NCI-H510A (cell line): Measurements from ENCODE around the gene PGAP1.
A peak's percentile ranks its signal among the peaks of the same experiment; 100 is the strongest.
"Not testable (repeated sequence)": the region's sequence is repeated elsewhere in the genome, so short reads cannot be mapped to it uniquely, and the experiment has no call there.

Source experiments
- DNase-seq: peaks from one replicate; lab custom pipeline; 2025; lab: John Stamatoyannopoulos, UW

Gene PGAP1

DNA sequence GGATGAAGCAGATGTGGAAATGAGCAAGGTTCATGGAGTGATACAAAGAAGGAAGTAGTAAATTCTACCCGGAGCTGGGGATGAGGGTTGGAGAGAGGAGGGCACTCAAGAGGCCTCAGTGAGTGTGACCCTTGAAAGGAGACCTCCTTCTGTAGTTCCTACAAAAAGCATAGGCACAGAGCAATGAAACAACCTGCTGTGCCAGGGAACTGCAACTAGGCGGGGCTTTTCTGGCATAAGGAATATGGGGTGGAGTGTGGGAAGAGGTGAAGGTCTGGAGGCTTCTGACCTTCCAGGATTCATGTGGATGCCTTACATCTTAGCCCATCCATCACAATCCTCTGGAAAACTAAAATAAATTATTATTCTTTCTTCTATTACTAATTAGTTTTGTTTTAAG is 25.5 kb upstream of the PGAP1 start:
- DNase-seq: no peak

DNA sequence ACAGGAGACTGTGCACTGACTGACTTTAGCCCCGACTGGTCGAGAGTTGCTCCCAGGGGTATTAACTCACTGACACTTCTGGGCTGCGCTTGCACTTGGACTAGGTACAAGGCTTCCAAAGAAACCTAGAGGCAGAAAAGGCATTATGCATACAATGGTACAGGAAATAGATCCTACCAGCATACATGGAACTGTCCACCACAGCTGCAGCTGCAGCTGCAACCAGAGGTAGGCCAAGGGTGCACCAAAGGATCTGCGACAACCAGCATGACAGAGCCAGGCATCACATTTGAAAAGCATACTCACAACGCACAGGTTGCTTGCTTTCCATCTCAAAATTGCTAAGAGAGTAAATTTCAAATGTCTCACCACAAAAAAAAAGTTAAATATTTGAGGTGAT is 22.6 kb upstream of the PGAP1 start:
- DNase-seq: no peak

DNA sequence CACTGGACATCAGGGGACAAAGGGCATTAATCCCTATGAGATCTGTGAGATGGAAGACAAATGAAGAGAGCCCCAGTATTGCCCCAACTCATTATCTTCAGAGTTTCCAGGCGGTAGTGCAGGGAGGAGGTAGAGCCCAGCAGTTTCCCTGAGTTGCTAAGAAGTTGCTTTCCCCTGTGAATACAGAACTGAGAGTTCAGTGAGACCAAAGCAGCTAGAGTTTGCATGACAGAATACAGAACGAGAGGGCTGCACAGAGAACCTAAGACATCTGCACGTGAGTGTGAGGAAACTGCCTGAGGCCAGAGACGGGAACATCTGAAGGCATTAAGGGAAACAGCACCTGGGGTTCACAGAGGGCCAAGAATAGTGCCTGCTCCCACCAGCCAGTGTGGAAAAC is 18.1 kb upstream of the PGAP1 start:
- no peak for DNase-seq

DNA sequence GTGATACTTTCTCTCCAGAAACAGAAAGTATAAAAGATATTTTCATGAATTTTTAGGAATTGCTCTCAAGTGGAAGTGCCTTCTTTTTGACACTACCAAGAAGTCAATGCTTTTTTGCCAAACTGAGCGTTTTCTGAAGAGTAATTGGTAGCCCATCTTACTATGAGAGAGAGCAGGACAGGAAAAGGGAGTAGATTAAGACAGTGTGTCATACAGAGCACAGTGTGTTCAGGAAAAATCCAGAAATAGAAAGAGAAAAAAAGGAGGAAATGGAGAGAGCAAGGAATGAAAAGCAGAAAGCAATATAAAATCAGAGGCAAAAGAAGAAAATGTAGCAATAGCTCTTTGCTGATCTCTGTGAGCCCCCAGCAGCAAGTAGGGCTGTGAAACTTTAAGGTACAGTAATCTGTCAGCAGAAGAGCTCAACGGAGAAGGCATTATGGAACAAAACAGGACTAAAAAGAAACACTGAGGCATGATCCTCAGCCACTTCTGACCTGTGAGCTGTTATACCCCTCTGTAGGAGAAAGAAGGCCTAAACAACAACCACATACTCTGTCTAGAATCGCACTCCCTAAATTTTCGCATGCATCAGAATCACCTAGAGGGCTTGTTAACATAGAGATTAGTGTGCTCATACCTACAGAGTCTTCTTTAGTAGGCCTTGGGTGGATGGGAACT is 15.0 kb upstream of the PGAP1 start:
- no peak for DNase-seq

DNA sequence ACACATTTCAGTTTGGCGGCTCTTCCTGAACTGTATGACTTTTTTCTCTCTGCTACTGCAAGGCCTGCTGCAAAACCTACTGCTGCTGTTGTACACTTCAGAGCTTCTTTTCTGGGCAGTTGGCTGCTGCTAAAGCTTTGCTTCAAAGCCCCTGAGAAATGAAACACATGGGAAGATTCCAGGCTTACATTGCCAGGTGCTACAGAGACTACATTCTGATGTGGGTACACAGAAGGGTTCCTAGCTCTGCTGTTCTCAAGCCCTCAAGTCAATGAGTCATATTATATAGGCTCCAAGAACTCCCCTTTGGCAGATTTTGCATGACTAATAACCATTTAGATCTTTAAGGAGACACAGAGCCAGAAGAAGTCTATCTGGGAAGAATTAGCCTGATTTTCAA is 12.9 kb upstream of the PGAP1 start:
- no peak for DNase-seq

DNA sequence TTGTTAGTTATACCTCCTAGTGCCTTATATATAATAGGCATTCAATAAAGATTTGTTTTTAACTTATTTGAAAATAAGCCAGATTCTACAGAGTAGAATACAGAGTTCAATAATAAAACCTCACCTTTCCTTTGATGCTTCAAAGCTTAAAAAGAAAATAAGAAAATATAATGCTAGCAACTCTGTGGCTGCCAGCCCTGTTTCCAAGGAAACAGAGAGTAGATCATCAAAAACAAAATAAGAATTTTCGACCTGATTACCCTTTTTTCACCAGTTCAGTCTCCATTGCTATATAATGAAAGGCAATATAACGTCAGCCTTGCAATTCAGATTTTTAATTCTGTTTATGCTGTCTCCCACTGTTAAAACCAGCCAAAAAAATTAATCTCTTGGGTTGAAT is 8.9 kb upstream of the PGAP1 start:
- DNase-seq: no peak

DNA sequence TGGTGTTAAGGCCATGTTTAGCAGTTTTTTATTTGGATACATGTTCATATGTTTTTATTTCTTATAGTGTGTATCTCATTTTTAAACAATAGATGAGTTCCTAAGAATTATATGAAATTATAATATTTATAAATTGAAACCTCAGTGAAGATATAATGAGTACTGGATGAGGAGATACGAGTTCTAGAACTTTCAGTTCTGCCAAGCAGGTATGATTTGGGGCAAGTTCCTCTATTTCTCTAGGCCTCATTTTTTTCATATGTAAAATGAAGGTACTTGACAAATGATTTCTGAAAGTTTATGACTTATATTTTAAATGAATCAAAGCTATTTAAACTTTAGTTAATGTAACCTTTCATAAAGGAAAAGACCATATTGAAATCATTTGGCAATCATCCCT is 8.2 kb upstream of the PGAP1 start:
- no peak for DNase-seq

DNA sequence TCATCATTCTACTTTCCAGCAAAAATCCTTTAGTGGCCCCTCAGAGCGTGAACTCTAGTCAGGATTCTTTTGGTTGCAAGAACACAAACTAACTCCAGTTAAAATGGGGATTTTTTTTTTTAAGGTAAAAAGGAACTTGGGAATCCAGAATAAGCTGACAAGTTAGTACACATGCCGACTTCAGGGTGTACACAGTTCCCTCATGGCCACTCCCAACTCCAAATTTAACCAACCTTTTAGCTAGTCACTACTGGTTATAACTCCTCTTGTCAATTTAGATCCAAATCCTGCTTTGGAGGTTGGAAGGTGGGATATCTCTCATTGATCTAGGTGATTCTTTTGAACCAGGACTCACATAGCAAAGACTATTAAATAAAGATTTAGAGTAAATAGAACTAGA is 5.0 kb upstream of the PGAP1 start:
- DNase-seq: no peak

DNA sequence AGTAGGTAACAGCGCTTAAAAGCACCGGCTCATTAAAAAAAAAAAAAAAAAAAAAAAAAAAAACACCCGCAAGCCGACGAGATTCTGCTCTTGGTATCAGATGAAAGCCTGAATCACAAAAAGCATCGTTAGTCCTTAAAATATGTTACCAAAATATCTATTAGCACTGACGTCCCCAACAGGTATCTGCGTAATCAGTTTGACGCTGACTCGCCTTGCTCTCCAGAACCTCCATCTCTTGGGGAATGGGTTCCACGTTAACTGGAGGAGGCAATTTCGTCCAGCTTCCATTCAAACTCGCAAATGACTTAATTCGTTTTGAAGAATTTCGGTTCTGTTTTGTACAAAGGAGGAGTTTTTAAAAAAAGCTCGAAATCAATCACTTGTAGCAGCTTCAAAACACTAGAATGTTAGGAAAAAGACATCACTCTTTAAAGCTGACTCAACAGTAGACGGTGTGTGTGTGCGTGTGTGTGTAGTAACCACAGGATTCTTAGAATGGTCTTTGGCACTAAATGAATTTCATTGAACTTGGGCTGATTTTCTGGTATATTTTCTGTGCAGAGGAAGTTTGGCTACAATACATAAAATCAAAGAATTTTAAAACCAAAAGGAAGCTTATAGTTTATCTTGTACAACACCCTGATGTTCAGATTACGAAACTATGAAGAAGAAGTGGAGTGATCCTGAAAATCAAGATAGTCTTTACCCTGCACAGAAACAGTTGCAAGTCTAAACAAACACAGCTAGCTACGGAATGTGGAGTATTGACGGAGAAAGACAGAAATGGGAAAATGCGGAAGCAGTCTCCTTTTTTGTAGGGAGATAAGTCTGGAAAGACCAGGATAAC is 1.1 kb upstream of the PGAP1 start:
- DNase-seq: peak; percentile 24

DNA sequence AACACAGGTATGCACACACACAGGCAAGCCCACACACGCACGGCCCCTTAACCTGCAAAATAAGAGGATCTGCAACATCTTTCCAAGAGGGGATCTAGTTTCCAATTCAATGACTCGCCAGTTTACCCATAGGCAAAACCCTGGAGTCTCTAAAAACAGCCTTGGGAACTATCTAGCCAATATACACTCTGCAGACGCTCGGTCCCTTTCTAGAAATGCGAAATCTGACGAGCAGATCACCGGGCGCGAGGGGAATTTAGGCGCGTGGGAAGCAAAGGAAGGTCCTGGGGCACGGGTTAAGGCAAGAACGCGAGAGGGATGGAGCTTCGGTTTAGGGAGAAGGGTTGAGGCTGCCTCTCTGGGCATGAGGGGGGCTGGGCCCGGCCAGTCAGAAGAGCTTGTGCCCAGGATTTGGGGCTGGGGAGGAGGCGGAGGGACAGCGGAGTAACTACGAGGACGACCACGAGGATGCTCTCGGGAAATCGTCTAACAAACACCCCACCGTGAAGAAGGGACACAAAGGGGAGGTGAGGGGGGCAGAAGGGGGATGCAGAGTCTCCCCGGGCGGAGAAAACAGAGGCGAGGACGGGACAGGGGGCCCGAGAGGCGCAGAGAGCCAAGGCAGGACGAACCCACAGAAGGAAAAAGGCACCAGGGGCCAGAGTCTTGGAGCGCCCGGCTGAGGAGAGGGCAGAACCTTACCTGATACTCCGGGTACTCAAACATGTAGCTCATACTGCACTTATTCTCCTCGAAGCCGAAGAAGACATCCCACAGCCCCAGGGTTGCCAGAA is 542 bp downstream of the PGAP1 start:
- peak; percentile 57 for DNase-seq

DNA sequence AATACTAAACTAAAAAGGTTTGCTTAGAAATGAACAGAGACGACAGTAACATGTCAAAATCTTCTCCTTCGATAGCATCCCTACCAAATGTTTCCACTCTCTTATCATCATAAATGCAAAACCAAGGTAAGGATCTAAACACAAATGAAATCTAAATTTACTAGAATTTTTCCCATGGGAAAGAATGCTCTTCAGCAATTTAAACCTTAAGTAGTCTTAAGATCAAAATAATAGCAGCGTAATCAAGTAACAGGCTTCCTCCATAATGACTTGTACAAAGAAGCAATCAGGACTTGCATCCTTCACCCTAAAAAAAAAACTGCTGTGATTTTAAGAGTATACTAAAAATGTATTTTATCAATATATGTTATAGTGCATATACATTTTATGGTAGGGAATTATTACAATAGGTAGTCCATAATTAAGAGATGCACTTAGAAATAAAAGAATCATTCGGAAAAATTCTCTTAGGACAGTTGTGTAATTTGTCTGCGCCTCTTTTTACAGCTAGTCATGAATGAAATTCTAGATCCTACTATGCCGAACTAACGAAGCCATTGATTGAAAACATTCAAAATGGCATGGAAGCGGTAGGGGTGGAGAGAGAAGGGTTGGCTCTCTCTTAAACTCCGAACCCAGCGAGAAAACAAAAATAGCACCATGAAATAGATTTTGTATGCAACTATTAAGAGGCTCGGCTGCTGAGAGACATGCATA is 1.3 kb downstream of the PGAP1 start:
- no peak for DNase-seq

DNA sequence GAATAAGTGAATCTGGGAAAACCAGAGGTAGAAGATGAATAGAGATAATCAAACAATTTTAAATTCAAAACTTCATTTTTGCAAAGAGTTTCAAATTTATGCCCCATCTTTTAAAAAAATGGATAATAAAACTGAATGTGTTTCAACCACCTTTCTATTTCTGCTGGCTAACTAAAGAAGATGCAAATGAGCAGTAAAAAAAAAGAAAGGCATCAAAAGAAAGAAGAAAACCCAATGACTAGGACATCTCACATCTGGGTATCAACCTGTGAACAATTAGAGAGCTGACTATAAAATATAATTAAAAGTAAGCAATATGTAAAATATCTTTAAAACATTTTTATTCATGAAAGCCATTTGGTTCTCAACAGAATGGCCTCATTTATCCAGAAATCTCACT is 2.5 kb downstream of the PGAP1 start:
- DNase-seq: no peak

DNA sequence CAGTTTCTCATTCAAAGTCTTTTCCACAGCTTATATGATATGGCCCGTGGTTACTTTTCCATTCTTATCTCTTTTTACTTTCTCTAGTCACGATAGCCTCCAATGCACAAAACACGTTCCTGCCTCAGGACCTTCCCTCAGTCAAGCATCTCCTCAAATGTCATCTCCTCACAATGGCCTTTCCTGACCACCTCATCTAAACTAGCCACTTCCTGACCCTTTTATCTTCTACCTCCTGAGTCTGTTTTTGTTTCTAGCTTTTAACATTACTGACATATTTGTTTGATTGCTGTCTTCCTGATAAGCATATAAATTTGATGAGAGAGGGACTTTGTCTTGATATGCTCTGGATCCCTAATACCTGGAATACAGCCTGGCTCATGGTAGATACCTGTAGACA is 7.6 kb downstream of the PGAP1 start:
- DNase-seq: no peak

DNA sequence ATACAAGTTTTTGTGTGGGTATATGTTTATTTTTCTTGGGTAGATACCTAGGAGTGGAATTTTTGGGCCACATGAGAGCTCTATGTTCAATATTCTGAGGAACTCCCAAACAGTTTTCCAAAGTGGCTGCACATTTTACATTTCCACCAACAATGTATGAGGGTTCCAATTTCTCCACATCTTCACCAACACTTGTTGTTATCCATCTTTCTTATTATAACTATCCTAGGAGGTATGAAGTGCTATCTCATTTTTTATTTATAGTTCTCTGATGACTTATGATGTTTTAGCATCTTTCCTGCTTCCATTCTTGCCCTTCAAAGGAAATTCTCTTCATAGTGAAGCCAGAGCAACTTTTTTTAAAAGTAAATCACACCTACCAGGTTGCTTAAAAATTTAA is 8.7 kb downstream of the PGAP1 start:
- DNase-seq: no peak

DNA sequence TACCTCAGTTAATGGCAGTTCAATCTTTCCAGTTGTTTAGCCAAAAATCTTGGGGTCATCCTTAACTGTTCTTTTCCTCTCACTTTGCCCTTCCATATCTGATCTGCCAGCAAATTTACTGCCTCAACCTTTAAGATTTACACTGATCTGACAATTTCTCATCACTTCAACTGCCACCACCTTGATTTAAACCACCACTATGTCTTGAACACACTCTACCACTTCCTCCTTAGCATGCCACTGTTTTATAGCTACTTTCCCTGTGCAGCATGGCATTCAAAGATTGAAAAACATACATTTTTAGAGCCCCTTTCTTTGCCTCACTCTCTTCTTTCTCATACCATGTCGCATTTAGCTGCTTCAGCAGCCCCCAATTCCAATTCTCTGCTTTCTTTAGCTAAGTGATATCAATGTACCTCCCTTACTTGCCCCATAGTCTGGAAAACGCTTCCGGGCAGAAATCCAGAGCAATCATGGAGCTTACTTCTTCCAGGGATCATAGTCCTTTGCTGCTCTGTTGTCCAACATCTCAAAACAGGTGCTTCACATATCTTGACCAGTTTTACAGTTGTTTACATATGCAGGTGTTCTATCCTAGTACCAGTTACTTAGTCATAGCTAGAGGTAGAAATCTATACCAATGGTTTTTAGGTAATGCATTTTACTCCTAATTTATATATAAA is 10.9 kb downstream of the PGAP1 start:
- DNase-seq: no peak

DNA sequence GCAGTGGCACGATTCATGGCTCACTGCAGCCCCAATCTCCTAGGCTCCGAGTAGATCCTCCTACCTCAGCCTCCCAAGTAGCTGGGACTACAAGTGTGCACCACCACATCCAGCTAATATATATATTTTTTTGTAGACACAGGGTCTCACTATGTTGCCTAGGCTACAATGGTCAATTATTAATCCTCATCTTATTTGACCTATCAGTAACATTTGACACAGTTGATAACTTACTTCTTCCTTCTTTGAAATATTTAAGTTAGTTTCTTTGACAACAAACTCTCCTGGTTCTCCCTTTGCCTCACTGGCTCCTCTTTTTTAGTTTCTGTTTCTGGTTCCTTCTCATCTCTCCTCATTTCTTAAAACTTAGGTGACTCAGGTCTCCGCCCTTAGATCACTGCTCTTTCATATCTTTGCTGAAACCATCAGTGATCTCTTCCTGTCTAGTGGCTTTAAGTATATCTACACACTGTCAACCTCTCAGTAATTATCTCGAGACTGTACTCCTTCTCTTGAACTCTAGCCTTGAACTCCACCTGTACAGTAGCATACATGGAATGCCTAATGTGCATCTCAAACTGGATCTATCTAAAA is 11.5 kb downstream of the PGAP1 start:
- DNase-seq: no peak

DNA sequence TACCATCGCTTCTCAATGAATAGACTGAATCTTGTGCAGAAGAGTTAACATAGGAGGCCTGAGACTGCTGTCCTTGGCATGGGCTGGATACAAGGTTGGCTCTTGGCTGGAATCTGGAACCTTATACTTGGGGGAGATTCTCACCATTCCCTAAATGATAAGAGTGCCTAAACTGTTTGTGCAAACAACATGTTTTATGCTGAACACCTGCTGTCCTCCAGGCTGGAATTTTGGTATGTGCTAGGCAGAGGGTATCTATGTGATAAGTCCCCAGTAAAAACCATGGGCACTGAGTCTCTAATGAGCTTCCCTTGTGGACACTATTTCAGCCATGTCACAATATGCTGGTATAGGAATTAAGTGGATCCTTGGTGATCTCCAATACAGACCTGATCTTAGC is 12.8 kb downstream of the PGAP1 start:
- no peak for DNase-seq

DNA sequence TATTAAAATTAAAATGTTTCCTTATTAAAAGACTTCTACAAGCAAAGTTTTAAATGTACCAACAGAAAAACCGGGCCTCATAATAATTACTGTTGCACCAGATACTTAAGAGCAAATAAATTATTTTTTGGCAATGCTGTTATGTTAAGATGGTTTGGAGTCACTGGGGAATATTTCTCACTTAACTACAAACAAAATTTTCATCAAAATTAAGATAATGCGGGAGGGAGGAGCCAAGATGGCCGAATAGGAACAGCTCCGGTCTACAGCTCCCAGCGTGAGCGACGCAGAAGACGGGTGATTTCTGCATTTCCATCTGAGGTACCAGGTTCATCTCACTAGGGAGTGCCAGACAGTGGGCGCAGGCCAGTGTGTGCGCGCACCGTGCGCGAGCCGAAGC is 21.1 kb downstream of the PGAP1 start:
- not testable (repeated sequence) for DNase-seq

DNA sequence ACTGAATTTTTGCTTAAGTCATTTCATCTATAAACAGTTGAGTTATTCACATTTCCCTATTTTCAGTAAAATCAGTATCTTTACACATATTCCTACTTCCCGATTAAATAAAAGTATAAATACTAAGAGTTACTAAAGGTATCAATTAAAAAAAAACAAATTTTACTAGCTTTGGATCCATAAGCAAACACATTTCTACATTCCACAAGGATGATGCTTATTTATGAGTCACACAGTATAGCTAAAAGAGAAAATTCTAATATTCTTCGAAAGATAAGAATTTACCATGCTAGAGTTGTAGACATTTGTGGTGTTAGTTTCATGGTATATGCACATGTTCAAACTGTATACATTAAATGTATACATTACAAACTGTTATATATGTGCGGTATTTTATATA is 23.7 kb downstream of the PGAP1 start:
- DNase-seq: no peak

DNA sequence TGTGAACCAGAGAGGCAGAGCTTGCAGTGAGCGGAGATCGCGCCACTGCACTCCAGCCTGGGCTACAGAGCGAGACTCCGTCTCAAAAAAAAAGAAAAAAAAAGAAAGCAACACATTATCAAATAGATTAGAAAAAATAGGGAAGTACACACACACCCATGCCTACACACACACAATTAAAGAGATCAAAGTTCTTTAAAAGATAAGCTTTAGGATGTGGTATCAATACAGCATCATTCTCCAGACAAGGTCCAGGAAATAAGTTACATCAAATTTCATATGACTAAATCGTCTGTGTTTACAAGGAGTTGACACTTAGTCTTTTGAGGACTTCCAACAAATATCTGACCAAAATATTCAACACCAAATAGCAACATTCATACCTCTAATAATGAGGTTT is 25.7 kb downstream of the PGAP1 start:
- DNase-seq: no peak

DNA sequence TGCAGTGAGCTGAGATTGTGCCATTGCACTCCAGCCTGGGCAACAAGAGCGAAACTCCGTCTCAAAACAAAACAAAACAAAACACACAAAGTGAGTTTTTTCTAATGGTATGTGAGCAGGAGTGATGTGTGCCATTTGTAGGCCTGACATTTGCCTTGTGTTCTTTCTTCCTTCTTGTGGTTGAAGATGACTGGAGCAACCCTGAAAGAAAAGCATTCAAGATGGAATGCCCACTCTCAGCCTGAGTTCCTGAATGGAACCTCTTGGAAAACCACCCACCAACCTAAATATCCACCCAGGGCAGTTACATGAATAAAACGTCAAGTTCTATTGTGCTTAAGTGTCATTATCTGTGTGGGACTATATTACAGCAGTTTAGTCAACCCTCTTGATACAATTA is 26.5 kb downstream of the PGAP1 start:
- no peak for DNase-seq
